Activated naive CD8-positive, alpha-beta T cell treated with anti-CD3 and anti-CD28 coated beads, Interleukin-2, amount 10 ng/mL, durations not matched to agents 7 days and 5 days (primary cell): ENCODE results near the gene HIPK2. TPM values are rescaled to one million over a fixed set of nuclear protein-coding genes. Genes with fewer than 3 reads are reported as not detected.
A peak's percentile ranks its signal among the peaks of the same experiment; 100 is the strongest.

ENCODE experiments used
- ATAC-seq: fragments of 150-1000 bp; cut with Tn5 transposase; one replicate; pipeline ENCODE4 v1.10.0; 2021; ENCODE audit warnings: low read depth, moderate library complexity
- POLR2A ChIA-PET: fragments of 350-600 bp; sonication (Branson Sonifier 250); formaldehyde crosslinking; loops from one replicate; lab custom pipeline; 2021; ENCODE audit warnings: antibody characterized with exemption; lab: Charles Lee
- DNase-seq: peaks from one replicate; pipeline ENCODE4 v3.0.0; 2021
- H3K27ac Mint-ChIP-seq: one replicate; pipeline ENCODE4 v1.8.0; 2022; ENCODE audit warnings: mild to moderate bottlenecking, mixed read lengths
- H3K27me3 Mint-ChIP-seq: one replicate; pipeline ENCODE4 v1.8.0; 2022; ENCODE audit warnings: mild to moderate bottlenecking, moderate library complexity, mixed read lengths
- H3K36me3 Mint-ChIP-seq: one replicate; pipeline ENCODE4 v1.8.0; 2021; ENCODE audit warnings: mild to moderate bottlenecking, mixed read lengths
- H3K4me1 Mint-ChIP-seq: one replicate; pipeline ENCODE4 v1.8.0; 2021; ENCODE audit warnings: mixed read lengths
- H3K4me3 Mint-ChIP-seq: one replicate; pipeline ENCODE4 v1.8.0; 2022; ENCODE audit warnings: mild to moderate bottlenecking, moderate library complexity, mixed read lengths
- H3K9me3 Mint-ChIP-seq: one replicate; pipeline ENCODE4 v1.8.0; 2021; ENCODE audit warnings: mixed read lengths
- total RNA-seq, 2 experiments: library from RNA; stranded (reverse); gene quantifications; one replicate each; pipeline ENCODE4 v1.2.3, GENCODE V29; 2021

Gene HIPK2
- total RNA-seq, 2 experiments from 2014 or later: 18.4 to 19.5 TPM

- DNase-seq (no peak), ATAC-seq (peak; percentile 22)
- H3K9me3 Mint-ChIP-seq: no peaks in the 10 kb centered on the region
- no peaks in the 10 kb centered on the region for H3K4me1 Mint-ChIP-seq
- H3K4me3 Mint-ChIP-seq: no peak overlapping the region
- POLR2A ChIA-PET: no interaction called here
- H3K36me3 Mint-ChIP-seq: no peaks in the 10 kb centered on the region
- H3K27ac Mint-ChIP-seq: peak overlapping the region; percentile 15
- no peaks in the 10 kb centered on the region for H3K27me3 Mint-ChIP-seq
Observed at GRCh38 chr7:139574618-139575337, 203.0 kb downstream of the HIPK2 start.

GRCh38 chr7:139573871-139574270 lies 203.9 kb downstream of the HIPK2 start:
- no peak for DNase-seq
- Mint-ChIP-seq H3K36me3 (no peaks in the 10 kb centered on the region), H3K9me3 (no peaks in the 10 kb centered on the region), H3K4me1 (no peaks in the 10 kb centered on the region), H3K27ac (no peak overlapping the region), H3K27me3 (no peaks in the 10 kb centered on the region), H3K4me3 (no peak overlapping the region)
- ATAC-seq: no peak
- POLR2A ChIA-PET: no interaction called here

- ATAC-seq: no peak
- H3K4me1 Mint-ChIP-seq: no peaks in the 10 kb centered on the region
- peaks cover 2% of the 10 kb centered on the region for H3K36me3 Mint-ChIP-seq
Observed at GRCh38 chr7:139572704-139573385, 205.0 kb downstream of the HIPK2 start.

GRCh38 chr7:139572071-139572470 lies 205.7 kb downstream of the HIPK2 start:
- H3K27me3 Mint-ChIP-seq: no peaks in the 10 kb centered on the region
- no peak for DNase-seq
- H3K9me3 Mint-ChIP-seq: no peaks in the 10 kb centered on the region
- no peaks in the 10 kb centered on the region for H3K4me1 Mint-ChIP-seq
- no peak overlapping the region for H3K4me3 Mint-ChIP-seq
- POLR2A ChIA-PET: no interaction called here
- H3K36me3 Mint-ChIP-seq: peaks cover 2% of the 10 kb centered on the region
- ATAC-seq: no peak
- no peak overlapping the region for H3K27ac Mint-ChIP-seq

More at GRCh38 chr7:139572704-139573385, 205.0 kb downstream of the HIPK2 start:
- Mint-ChIP-seq H3K27ac (no peak overlapping the region), H3K9me3 (no peaks in the 10 kb centered on the region), H3K4me3 (no peak overlapping the region), H3K27me3 (no peaks in the 10 kb centered on the region)
- no peak for DNase-seq
- POLR2A ChIA-PET: no interaction called here

GRCh38 chr7:139571651-139572050 lies 206.1 kb downstream of the HIPK2 start:
- H3K27me3 Mint-ChIP-seq: no peaks in the 10 kb centered on the region
- no peaks in the 10 kb centered on the region for H3K4me1 Mint-ChIP-seq
- H3K9me3 Mint-ChIP-seq: no peaks in the 10 kb centered on the region
- no peak for ATAC-seq
- H3K27ac Mint-ChIP-seq: no peak overlapping the region
- H3K4me3 Mint-ChIP-seq: no peak overlapping the region
- H3K36me3 Mint-ChIP-seq: peaks cover 2% of the 10 kb centered on the region
- DNase-seq: no peak
- POLR2A ChIA-PET: no interaction called here

- H3K4me3 Mint-ChIP-seq: no peak overlapping the region
- H3K36me3 Mint-ChIP-seq: peaks cover 2% of the 10 kb centered on the region
- no peaks in the 10 kb centered on the region for H3K27me3 Mint-ChIP-seq
- H3K4me1 Mint-ChIP-seq: no peaks in the 10 kb centered on the region
- DNase-seq (no peak), ATAC-seq (no peak)
- H3K27ac Mint-ChIP-seq: no peak overlapping the region
- POLR2A ChIA-PET: no interaction called here
- H3K9me3 Mint-ChIP-seq: no peaks in the 10 kb centered on the region
Observed at GRCh38 chr7:139571190-139571589, 206.6 kb downstream of the HIPK2 start.

- H3K9me3 Mint-ChIP-seq: no peaks in the 10 kb centered on the region
- POLR2A ChIA-PET: no interaction called here
Observed at GRCh38 chr7:139570626-139571025, 207.2 kb downstream of the HIPK2 start.

GRCh38 chr7:139570119-139570518 lies 207.7 kb downstream of the HIPK2 start:
- ATAC-seq (no peak), DNase-seq (no peak)
- Mint-ChIP-seq H3K4me3 (no peak overlapping the region), H3K36me3 (peaks cover 2% of the 10 kb centered on the region), H3K27ac (no peak overlapping the region), H3K9me3 (no peaks in the 10 kb centered on the region), H3K4me1 (no peaks in the 10 kb centered on the region), H3K27me3 (no peaks in the 10 kb centered on the region)
- POLR2A ChIA-PET: no interaction called here

More at GRCh38 chr7:139570626-139571025, 207.2 kb downstream of the HIPK2 start:
- DNase-seq (no peak), ATAC-seq (no peak)
- Mint-ChIP-seq H3K4me3 (no peak overlapping the region), H3K4me1 (no peaks in the 10 kb centered on the region), H3K27ac (no peak overlapping the region), H3K27me3 (no peaks in the 10 kb centered on the region), H3K36me3 (peaks cover 2% of the 10 kb centered on the region)

- POLR2A ChIA-PET: no interaction called here
Observed at GRCh38 chr7:139568813-139569490, 208.8 kb downstream of the HIPK2 start.

GRCh38 chr7:139568346-139568675 lies 209.5 kb downstream of the HIPK2 start:
- no peak overlapping the region for H3K4me3 Mint-ChIP-seq
- no peaks in the 10 kb centered on the region for H3K27me3 Mint-ChIP-seq
- POLR2A ChIA-PET: no interaction called here
- H3K36me3 Mint-ChIP-seq: peaks cover 2% of the 10 kb centered on the region
- H3K27ac Mint-ChIP-seq: no peak overlapping the region
- no peak for DNase-seq
- no peak for ATAC-seq
- H3K4me1 Mint-ChIP-seq: no peaks in the 10 kb centered on the region
- H3K9me3 Mint-ChIP-seq: no peaks in the 10 kb centered on the region

More at GRCh38 chr7:139568813-139569490, 208.8 kb downstream of the HIPK2 start:
- Mint-ChIP-seq H3K4me3 (no peak overlapping the region), H3K27ac (no peak overlapping the region), H3K36me3 (peaks cover 2% of the 10 kb centered on the region), H3K4me1 (no peaks in the 10 kb centered on the region), H3K9me3 (no peaks in the 10 kb centered on the region), H3K27me3 (no peaks in the 10 kb centered on the region)
- ATAC-seq: no peak
- DNase-seq: no peak

GRCh38 chr7:139567647-139568345 lies 210.0 kb downstream of the HIPK2 start:
- ATAC-seq: no peak
- Mint-ChIP-seq H3K4me3 (no peak overlapping the region), H3K4me1 (no peaks in the 10 kb centered on the region), H3K9me3 (no peaks in the 10 kb centered on the region), H3K27me3 (no peaks in the 10 kb centered on the region), H3K36me3 (peaks cover 2% of the 10 kb centered on the region), H3K27ac (no peak overlapping the region)
- POLR2A ChIA-PET: no interaction called here
- no peak for DNase-seq

- H3K36me3 Mint-ChIP-seq: peaks cover 2% of the 10 kb centered on the region
- POLR2A ChIA-PET: no interaction called here
Observed at GRCh38 chr7:139566736-139567646, 210.8 kb downstream of the HIPK2 start.

More at GRCh38 chr7:139566736-139567646, 210.8 kb downstream of the HIPK2 start:
- H3K9me3 Mint-ChIP-seq: no peaks in the 10 kb centered on the region
- no peaks in the 10 kb centered on the region for H3K27me3 Mint-ChIP-seq
- H3K4me1 Mint-ChIP-seq: no peaks in the 10 kb centered on the region
- no peak for ATAC-seq
- no peak for DNase-seq
- no peak overlapping the region for H3K4me3 Mint-ChIP-seq
- H3K27ac Mint-ChIP-seq: no peak overlapping the region
